SK-N-SH (cell line): ENCODE data around the gene DDAH1. TPM values are rescaled to one million over a fixed set of nuclear protein-coding genes. Genes with fewer than 3 reads are reported as not detected.

ENCODE experiments used
- CTCF ChIA-PET: fragments of 300-600, 350-600 bp; formaldehyde crosslinking; extraction: SDS; loops from one replicate; lab custom pipeline; 2021; lab: Yijun Ruan, JAX
- POLR2A ChIA-PET: fragments of 350-600 bp; sonication (Branson Sonifier 250); formaldehyde crosslinking; extraction: SDS; loops from one replicate; lab custom pipeline; 2020; ENCODE audit warnings: antibody characterized with exemption, inconsistent platforms; lab: Yijun Ruan, JAX
- DNase-seq: peaks from one replicate; pipeline ENCODE4 v3.0.0; 2012
- H2AFZ ChIP-seq: fragments of 200-600 bp; sonication (generic); 2 replicates; pipeline ENCODE4 v1.8.1; 2016; ENCODE audit warnings: antibody characterized with exemption, mild to moderate bottlenecking, low read depth
- H3F3A ChIP-seq: fragments of 200-600 bp; sonication (generic); replicated peaks from 2 replicates; pipeline ENCODE3; 2016; ENCODE audit warnings: antibody characterized with exemption, mild to moderate bottlenecking; ENCODE audit not compliant: insufficient read depth
- H3K27ac ChIP-seq, 2 experiments: fragments of 200-500 bp in 1 of 2; fragments of 200-600 bp in 1 of 2; sonication (Bioruptor generic) in 1 of 2; sonication (generic), shearing (Covaris generic) in 1 of 2; 2 replicates each; pipeline versions ENCODE4 v1.5.1 to v1.6.1; 2014 to 2016; ENCODE audit warnings: low read depth in 2 of 2, inconsistent platforms in 1 of 2, low read length in 1 of 2, mild to moderate bottlenecking in 1 of 2, mixed read lengths in 1 of 2
- H3K27me3 ChIP-seq: fragments of 200-600 bp; sonication (generic), shearing (Covaris generic); 2 replicates; pipeline ENCODE4 v1.6.1; 2016; ENCODE audit warnings: mixed run types; ENCODE audit not compliant: insufficient read depth
- H3K36me3 ChIP-seq, 2 experiments: fragments of 200-500 bp in 1 of 2; fragments of 200-600 bp in 1 of 2; sonication (Bioruptor generic) in 1 of 2; sonication (generic) in 1 of 2; replicated peaks in 1 of 2; 2 replicates each; pipeline versions ENCODE3 to v1.5.1; 2014 to 2016; ENCODE audit warnings: low read length in 1 of 2, mild to moderate bottlenecking in 1 of 2; ENCODE audit not compliant: insufficient read depth in 2 of 2, control insufficient read depth in 1 of 2
- H3K4me1 ChIP-seq, 2 experiments: fragments of 200-500 bp in 1 of 2; fragments of 200-600 bp in 1 of 2; sonication (Bioruptor generic) in 1 of 2; sonication (generic), shearing (Covaris generic) in 1 of 2; 2 replicates each; pipeline versions ENCODE4 v1.5.1 to v1.6.1; 2014 to 2016; ENCODE audit warnings: low read depth in 1 of 2, low read length in 1 of 2, mixed run types in 1 of 2; ENCODE audit not compliant: insufficient read depth in 2 of 2, control insufficient read depth in 1 of 2
- H3K4me2 ChIP-seq: fragments of 200-600 bp; sonication (generic), shearing (Covaris generic); 2 replicates; pipeline ENCODE4 v1.6.1; 2017; ENCODE audit warnings: mixed run types
- H3K4me3 ChIP-seq, 2 experiments: fragments of 200-500 bp in 1 of 2; fragments of 200-600 bp in 1 of 2; sonication (Bioruptor generic) in 1 of 2; sonication (generic), shearing (Covaris generic) in 1 of 2; 2 replicates each; pipeline versions ENCODE4 v1.5.1 to v1.8.1; 2014 to 2016; ENCODE audit warnings: low read depth in 2 of 2, inconsistent platforms in 1 of 2, low read length in 1 of 2, mild to moderate bottlenecking in 1 of 2, mixed read lengths in 1 of 2, moderate library complexity in 1 of 2
- H3K79me2 ChIP-seq: fragments of 200-600 bp; sonication (generic); 2 replicates; pipeline ENCODE4 v1.8.1; 2017; ENCODE audit warnings: mild to moderate bottlenecking; ENCODE audit not compliant: insufficient read depth
- H3K9ac ChIP-seq: fragments of 200-600 bp; sonication (generic); 2 replicates; pipeline ENCODE4 v1.6.1; 2017; ENCODE audit warnings: mixed run types
- H3K9me2 ChIP-seq: fragments of 200-600 bp; sonication (generic); 2 replicates; pipeline ENCODE4 v1.6.1; 2017; ENCODE audit warnings: mixed run types
- H3K9me3 ChIP-seq: fragments of 200-600 bp; sonication (generic); 2 replicates; pipeline ENCODE4 v1.6.1; 2017; ENCODE audit warnings: mixed run types, mild to moderate bottlenecking, moderate library complexity
- H4K20me1 ChIP-seq: fragments of 200-600 bp; sonication (generic); 2 replicates; pipeline ENCODE4 v1.6.1; 2017; ENCODE audit warnings: mild to moderate bottlenecking, mixed run types; ENCODE audit not compliant: insufficient read depth
- CHD2 ChIP-seq: fragments of 150-350 bp; IDR thresholded peaks from 2 replicates; pipeline ENCODE4 v1.6.1; 2018; ENCODE audit warnings: low read length; ENCODE audit not compliant: partially characterized antibody
- ELF1 ChIP-seq: IDR thresholded peaks from 2 replicates; pipeline ENCODE4 v1.4.0; 2012
- FOSL2 ChIP-seq: IDR thresholded peaks from 2 replicates; pipeline ENCODE4 v1.4.0; 2012; ENCODE audit warnings: low read depth, mild to moderate bottlenecking, moderate library complexity, borderline replicate concordance
- JUND ChIP-seq: IDR thresholded peaks from 2 replicates; pipeline ENCODE4 v1.4.0; 2012
- RAD21 ChIP-seq: IDR thresholded peaks from 2 replicates; pipeline ENCODE4 v1.6.1; 2012; ENCODE audit warnings: mild to moderate bottlenecking, low read length
- SIN3A ChIP-seq: IDR thresholded peaks from 2 replicates; pipeline ENCODE4 v1.6.1; 2012; ENCODE audit warnings: low read depth, mild to moderate bottlenecking, low read length, moderate library complexity, borderline replicate concordance
- SMC3 ChIP-seq: IDR thresholded peaks from 2 replicates; pipeline ENCODE4 v1.6.1; 2012; ENCODE audit warnings: low read depth, low read length, improper control_type of control experiment
- TCF12 ChIP-seq: IDR thresholded peaks from 2 replicates; pipeline ENCODE4 v1.4.0; 2012
- WGBS: methylation state at CpG from one replicate; pipeline ENCODE4 v1.1.6; 2017; ENCODE audit warnings: low lambda C conversion rate; 5-methylcytosine and 5-hydroxymethylcytosine counted together
- polyA plus RNA-seq, 3 experiments: library from polyadenylated mRNA; depleted of rRNA; stranded (reverse); fragments of >200 nt; gene quantifications; 2 replicates each; pipeline ENCODE4 v1.2.3, GENCODE V29; 2012
- TF ChIP-seq, protein P1 (sequence below): fragments of 150-350 bp; IDR thresholded peaks from 2 replicates; pipeline ENCODE4 v1.6.1; 2016; ENCODE audit warnings: mild to moderate bottlenecking, low read depth, low read length
- TF ChIP-seq, protein P2 (sequence below): IDR thresholded peaks from 2 replicates; pipeline ENCODE4 v1.4.0; 2012; ENCODE audit warnings: low read depth, borderline replicate concordance
- TF ChIP-seq, protein P3 (sequence below): IDR thresholded peaks from 2 replicates; pipeline ENCODE4 v1.6.1; 2012; ENCODE audit warnings: mild to moderate bottlenecking, low read depth, low read length, moderate library complexity
- TF ChIP-seq, protein P4 (sequence below): IDR thresholded peaks from 2 replicates; pipeline ENCODE4 v1.4.0; 2012; ENCODE audit warnings: low read depth
- TF ChIP-seq, protein P5 (sequence below): IDR thresholded peaks from 2 replicates; pipeline ENCODE4; 2012
- TF ChIP-seq, protein P6 (sequence below): fragments of 150-350 bp; IDR thresholded peaks from 2 replicates; pipeline ENCODE4 v1.6.1; 2017; ENCODE audit warnings: antibody characterized with exemption, low read length, low read depth, borderline replicate concordance

The DDAH1 gene
- polyA plus RNA-seq, 1 of the 3 experiments (the other 2 are of a cell fraction): 64.3 TPM

DNA sequence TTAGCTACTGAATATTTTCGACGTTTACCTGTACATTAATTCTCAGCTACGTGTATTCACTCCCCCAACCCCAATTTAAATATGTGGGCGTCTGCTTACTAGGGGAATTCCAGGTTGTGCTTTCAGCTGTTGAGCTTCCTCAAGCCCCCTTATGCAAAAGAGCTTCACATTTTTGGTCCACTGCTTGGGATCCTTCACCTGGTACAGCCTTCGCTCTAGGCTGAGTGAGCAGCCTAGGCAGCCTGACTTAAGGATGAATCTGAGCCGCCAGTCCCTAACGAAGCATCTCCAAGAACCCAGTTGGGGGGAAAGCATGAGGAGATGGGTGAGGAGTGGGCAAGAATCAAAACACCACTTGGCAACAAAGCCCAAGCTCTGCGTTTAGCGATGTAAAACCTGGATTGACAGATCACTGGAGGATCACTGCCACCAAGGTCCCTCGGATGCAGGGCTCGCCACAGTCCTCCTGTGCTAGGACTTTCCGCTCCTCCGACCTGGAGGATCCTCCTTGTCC is 189.2 kb downstream of the DDAH1 start:
- peak overlapping the region; percentile 93 for H3K4me2 ChIP-seq
- H3K36me3 ChIP-seq: peaks cover 8 to 28% of the 10 kb centered on the region in 2 experiments
- H3F3A ChIP-seq: peaks cover 32% of the 10 kb centered on the region
- H3K9me2 ChIP-seq: no peaks in the 10 kb centered on the region
- peaks cover 22 to 28% of the 10 kb centered on the region in 2 experiments for H3K4me1 ChIP-seq
- H4K20me1 ChIP-seq: peaks cover 40% of the 10 kb centered on the region
- under 1% methylated on average over 13 of the region's 13 CpGs for WGBS
- no peaks in the 10 kb centered on the region for H3K27me3 ChIP-seq
- peak overlapping the region; percentile 91 to 92 for H3K27ac ChIP-seq
- H3K9ac ChIP-seq: peak overlapping the region; percentile 95
- CTCF ChIA-PET: interaction anchor here (1.0 to 3.0 kb wide), 4 partner anchors 9 to 32 kb away, joined by 3 to 21 read pairs (median 9); partner anchors contain the start of gene C1orf52
- DNase-seq: no peak
- no peak overlapping the region for H2AFZ ChIP-seq
- no peak for TF ChIP-seq CHD2
- TF ChIP-seq RAD21: no peak
- TF ChIP-seq, protein P1, sequence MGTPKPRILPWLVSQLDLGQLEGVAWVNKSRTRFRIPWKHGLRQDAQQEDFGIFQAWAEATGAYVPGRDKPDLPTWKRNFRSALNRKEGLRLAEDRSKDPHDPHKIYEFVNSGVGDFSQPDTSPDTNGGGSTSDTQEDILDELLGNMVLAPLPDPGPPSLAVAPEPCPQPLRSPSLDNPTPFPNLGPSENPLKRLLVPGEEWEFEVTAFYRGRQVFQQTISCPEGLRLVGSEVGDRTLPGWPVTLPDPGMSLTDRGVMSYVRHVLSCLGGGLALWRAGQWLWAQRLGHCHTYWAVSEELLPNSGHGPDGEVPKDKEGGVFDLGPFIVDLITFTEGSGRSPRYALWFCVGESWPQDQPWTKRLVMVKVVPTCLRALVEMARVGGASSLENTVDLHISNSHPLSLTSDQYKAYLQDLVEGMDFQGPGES: no peak
- no peak for TF ChIP-seq SIN3A
- no peak for TF ChIP-seq SMC3
- POLR2A ChIA-PET: interaction anchor here (1.1 to 2.7 kb wide), 3 partner anchors 17 to 432 kb away, joined by 4 to 20 read pairs (median 5); partner anchors contain the start of genes C1orf52, DDAH1 and ZNHIT6
- peak overlapping the region; percentile 96 to 97 for H3K4me3 ChIP-seq
- peaks cover 55% of the 10 kb centered on the region for H3K79me2 ChIP-seq
- H3K9me3 ChIP-seq: no peaks in the 10 kb centered on the region

DNA sequence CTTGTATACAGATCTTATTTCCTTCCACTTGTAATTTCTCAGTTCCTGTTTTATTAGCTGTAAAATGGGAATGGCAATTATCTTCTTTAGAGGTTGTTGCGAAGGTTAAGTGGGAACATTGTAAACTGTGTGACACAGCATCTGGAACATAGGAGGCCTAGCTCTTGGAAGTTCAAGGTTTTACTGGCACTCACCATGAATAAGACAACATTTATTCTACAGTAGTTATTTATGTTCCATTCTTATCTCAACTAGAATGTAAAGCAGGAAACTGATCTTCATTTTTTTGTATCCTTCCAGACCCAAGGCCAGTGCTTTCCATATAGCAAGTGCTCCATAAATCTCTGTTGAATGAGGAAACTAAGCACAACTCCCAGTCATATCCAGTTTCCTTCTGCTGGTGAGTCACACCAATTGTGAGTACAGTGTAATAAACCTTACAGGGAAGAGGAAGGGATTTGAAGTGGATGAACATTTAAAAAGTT is 189.9 kb downstream of the DDAH1 start:
- WGBS: 84% methylated on average over 1 of the region's 1 CpG
- CTCF ChIA-PET: interaction anchor here (1.0 to 3.0 kb wide), 3 partner anchors 8 to 33 kb away, joined by 4 to 21 read pairs (median 14); partner anchors contain the start of gene C1orf52

More for the DNA sequence above, 189.9 kb downstream of the DDAH1 start:
- peak overlapping the region; percentile 96 to 97; a peak in 3 of 4 replicates for H3K4me3 ChIP-seq
- peaks cover 32% of the 10 kb centered on the region for H3F3A ChIP-seq
- DNase-seq: no peak
- peak overlapping the region; percentile 95 for H3K9ac ChIP-seq
- H3K9me2 ChIP-seq: no peaks in the 10 kb centered on the region
- no peaks in the 10 kb centered on the region for H3K27me3 ChIP-seq
- peaks cover 63% of the 10 kb centered on the region for H3K79me2 ChIP-seq
- peaks cover 22 to 28% of the 10 kb centered on the region in 2 experiments for H3K4me1 ChIP-seq
- H3K27ac ChIP-seq: peak overlapping the region in 1 of 2 experiments; percentile 91; a peak in 2 of 4 replicates
- peaks cover 16 to 35% of the 10 kb centered on the region in 2 experiments for H3K36me3 ChIP-seq
- H4K20me1 ChIP-seq: peaks cover 42% of the 10 kb centered on the region
- TF ChIP-seq, protein P2, sequence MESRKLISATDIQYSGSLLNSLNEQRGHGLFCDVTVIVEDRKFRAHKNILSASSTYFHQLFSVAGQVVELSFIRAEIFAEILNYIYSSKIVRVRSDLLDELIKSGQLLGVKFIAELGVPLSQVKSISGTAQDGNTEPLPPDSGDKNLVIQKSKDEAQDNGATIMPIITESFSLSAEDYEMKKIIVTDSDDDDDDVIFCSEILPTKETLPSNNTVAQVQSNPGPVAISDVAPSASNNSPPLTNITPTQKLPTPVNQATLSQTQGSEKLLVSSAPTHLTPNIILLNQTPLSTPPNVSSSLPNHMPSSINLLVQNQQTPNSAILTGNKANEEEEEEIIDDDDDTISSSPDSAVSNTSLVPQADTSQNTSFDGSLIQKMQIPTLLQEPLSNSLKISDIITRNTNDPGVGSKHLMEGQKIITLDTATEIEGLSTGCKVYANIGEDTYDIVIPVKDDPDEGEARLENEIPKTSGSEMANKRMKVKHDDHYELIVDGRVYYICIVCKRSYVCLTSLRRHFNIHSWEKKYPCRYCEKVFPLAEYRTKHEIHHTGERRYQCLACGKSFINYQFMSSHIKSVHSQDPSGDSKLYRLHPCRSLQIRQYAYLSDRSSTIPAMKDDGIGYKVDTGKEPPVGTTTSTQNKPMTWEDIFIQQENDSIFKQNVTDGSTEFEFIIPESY: no peak
- TF ChIP-seq, protein P3, sequence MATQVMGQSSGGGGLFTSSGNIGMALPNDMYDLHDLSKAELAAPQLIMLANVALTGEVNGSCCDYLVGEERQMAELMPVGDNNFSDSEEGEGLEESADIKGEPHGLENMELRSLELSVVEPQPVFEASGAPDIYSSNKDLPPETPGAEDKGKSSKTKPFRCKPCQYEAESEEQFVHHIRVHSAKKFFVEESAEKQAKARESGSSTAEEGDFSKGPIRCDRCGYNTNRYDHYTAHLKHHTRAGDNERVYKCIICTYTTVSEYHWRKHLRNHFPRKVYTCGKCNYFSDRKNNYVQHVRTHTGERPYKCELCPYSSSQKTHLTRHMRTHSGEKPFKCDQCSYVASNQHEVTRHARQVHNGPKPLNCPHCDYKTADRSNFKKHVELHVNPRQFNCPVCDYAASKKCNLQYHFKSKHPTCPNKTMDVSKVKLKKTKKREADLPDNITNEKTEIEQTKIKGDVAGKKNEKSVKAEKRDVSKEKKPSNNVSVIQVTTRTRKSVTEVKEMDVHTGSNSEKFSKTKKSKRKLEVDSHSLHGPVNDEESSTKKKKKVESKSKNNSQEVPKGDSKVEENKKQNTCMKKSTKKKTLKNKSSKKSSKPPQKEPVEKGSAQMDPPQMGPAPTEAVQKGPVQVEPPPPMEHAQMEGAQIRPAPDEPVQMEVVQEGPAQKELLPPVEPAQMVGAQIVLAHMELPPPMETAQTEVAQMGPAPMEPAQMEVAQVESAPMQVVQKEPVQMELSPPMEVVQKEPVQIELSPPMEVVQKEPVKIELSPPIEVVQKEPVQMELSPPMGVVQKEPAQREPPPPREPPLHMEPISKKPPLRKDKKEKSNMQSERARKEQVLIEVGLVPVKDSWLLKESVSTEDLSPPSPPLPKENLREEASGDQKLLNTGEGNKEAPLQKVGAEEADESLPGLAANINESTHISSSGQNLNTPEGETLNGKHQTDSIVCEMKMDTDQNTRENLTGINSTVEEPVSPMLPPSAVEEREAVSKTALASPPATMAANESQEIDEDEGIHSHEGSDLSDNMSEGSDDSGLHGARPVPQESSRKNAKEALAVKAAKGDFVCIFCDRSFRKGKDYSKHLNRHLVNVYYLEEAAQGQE: no peak
- TF ChIP-seq, protein P4, sequence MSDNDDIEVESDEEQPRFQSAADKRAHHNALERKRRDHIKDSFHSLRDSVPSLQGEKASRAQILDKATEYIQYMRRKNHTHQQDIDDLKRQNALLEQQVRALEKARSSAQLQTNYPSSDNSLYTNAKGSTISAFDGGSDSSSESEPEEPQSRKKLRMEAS: 0 out of 2 replicates have a peak, but pooled peaks have one; percentile 11
- TF ChIP-seq ELF1 (peak; percentile 36; the same call in 1 of the 2 replicates), TCF12 (peak; percentile 22; the same call in 1 of the 2 replicates), JUND (peak; percentile 79), FOSL2 (peak; percentile 72; the same call in 1 of the 2 replicates)
- TF ChIP-seq, protein P5, sequence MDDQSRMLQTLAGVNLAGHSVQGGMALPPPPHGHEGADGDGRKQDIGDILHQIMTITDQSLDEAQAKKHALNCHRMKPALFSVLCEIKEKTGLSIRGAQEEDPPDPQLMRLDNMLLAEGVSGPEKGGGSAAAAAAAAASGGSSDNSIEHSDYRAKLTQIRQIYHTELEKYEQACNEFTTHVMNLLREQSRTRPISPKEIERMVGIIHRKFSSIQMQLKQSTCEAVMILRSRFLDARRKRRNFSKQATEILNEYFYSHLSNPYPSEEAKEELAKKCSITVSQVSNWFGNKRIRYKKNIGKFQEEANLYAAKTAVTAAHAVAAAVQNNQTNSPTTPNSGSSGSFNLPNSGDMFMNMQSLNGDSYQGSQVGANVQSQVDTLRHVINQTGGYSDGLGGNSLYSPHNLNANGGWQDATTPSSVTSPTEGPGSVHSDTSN: peak; percentile 48
- TF ChIP-seq, protein P6, sequence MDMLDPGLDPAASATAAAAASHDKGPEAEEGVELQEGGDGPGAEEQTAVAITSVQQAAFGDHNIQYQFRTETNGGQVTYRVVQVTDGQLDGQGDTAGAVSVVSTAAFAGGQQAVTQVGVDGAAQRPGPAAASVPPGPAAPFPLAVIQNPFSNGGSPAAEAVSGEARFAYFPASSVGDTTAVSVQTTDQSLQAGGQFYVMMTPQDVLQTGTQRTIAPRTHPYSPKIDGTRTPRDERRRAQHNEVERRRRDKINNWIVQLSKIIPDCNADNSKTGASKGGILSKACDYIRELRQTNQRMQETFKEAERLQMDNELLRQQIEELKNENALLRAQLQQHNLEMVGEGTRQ: no peak
- H3K4me2 ChIP-seq: peak overlapping the region; percentile 93
- POLR2A ChIA-PET: interaction anchor here (1.1 to 2.7 kb wide), 2 partner anchors 16 to 433 kb away, joined by 4 to 20 read pairs; partner anchors contain the start of genes C1orf52 and ZNHIT6
- H3K9me3 ChIP-seq: no peaks in the 10 kb centered on the region
- no peak overlapping the region for H2AFZ ChIP-seq
